Measurements from ENCODE around the gene KSR2. TPM values are rescaled to one million over a fixed set of nuclear protein-coding genes. Genes with fewer than 3 reads are reported as not detected.

The KSR2 gene
- total RNA-seq, 1 donor from 2014 or later, result 2.0 TPM

GRCh38 chr12:117819160-117819559, 149.6 kb downstream of the KSR2 start:
- TF ChIP-seq CTCF (conservative IDR thresholded peaks at IDR 0.05), result no peak
- H3K9me3 Mint-ChIP-seq, result no peaks in the 10 kb centered on the region
- no peak for DNase-seq (ENCODE audit: extremely low spot score, unreplicated experiment)
- H3K4me1 Mint-ChIP-seq (ENCODE audit: unreplicated experiment), result peaks cover 5% of the 10 kb centered on the region
- H3K36me3 Mint-ChIP-seq, result no peaks in the 10 kb centered on the region
- H3K27me3 Mint-ChIP-seq, result peaks cover 10% of the 10 kb centered on the region
- no peak overlapping the region for H3K4me3 Mint-ChIP-seq
- H3K27ac Mint-ChIP-seq, result no peak overlapping the region

DNA sequence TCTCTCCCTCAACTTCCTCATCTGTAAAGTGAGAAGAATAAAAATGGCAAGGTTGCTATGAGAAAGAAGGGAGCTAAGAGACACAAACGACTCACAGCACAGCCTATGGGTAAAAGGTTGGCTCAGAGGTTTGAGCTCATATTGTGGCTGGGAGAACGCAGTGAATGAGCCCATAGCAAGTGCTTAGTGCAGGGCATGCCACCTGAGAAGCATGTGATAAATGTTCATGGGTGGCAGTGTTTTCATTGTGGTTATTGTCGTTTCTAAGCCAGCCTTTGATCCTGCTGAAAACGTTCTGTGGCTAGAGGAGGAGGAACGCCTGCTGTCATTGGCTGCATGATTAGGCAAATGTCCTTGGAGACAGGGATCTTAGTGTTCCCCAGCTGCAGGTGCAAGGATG, 150.4 kb downstream of the KSR2 start:
- H3K4me1 Mint-ChIP-seq (ENCODE audit: unreplicated experiment), result peaks cover 5% of the 10 kb centered on the region
- no peaks in the 10 kb centered on the region for H3K36me3 Mint-ChIP-seq
- H3K9me3 Mint-ChIP-seq, result no peaks in the 10 kb centered on the region
- no peak for DNase-seq (ENCODE audit: extremely low spot score, unreplicated experiment)
- peaks cover 8% of the 10 kb centered on the region for H3K27me3 Mint-ChIP-seq
- no peak for TF ChIP-seq CTCF (conservative IDR thresholded peaks at IDR 0.05)
- no peak overlapping the region for H3K27ac Mint-ChIP-seq
- H3K4me3 Mint-ChIP-seq, result no peak overlapping the region

- TF ChIP-seq CTCF (conservative IDR thresholded peaks at IDR 0.05), result no peak
- Mint-ChIP-seq H3K4me1 (ENCODE audit: unreplicated experiment) (no peaks in the 10 kb centered on the region), H3K4me3 (no peak overlapping the region), H3K36me3 (no peaks in the 10 kb centered on the region), H3K27ac (no peak overlapping the region), H3K9me3 (no peaks in the 10 kb centered on the region), H3K27me3 (peaks cover 8% of the 10 kb centered on the region)
- no peak for DNase-seq (ENCODE audit: extremely low spot score, unreplicated experiment)
Measured at GRCh38 chr12:117809509-117809908, 159.3 kb downstream of the KSR2 start.

GRCh38 chr12:117807946-117808345, 160.8 kb downstream of the KSR2 start:
- Mint-ChIP-seq H3K27ac (no peak overlapping the region), H3K4me3 (no peak overlapping the region), H3K4me1 (ENCODE audit: unreplicated experiment) (peaks cover 3% of the 10 kb centered on the region), H3K9me3 (peaks cover 3% of the 10 kb centered on the region), H3K27me3 (peaks cover 10% of the 10 kb centered on the region), H3K36me3 (peaks cover 3% of the 10 kb centered on the region)
- no peak for TF ChIP-seq CTCF (conservative IDR thresholded peaks at IDR 0.05)
- no peak for DNase-seq (ENCODE audit: extremely low spot score, unreplicated experiment)

DNA sequence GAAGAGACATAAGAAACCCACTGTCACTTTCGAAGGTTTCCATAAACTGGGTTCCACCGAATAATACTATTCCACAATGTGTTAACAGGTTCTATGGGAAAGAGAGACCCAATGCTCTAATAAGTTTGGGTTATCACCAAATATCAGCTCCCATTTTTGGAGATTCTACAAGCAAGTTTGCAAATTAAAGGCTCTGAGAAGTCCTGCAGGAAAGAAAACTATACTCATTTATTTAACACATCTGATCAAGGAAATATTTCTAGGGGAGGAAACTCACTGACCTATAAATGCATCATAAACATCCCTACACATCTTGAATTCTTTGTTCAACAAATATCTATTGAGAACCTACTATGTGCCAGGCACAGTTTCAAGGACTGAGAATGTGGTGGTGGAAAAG, 161.4 kb downstream of the KSR2 start:
- Mint-ChIP-seq H3K36me3 (peaks cover 4% of the 10 kb centered on the region), H3K4me3 (no peak overlapping the region), H3K9me3 (peaks cover 4% of the 10 kb centered on the region), H3K4me1 (ENCODE audit: unreplicated experiment) (peaks cover 5% of the 10 kb centered on the region), H3K27ac (no peak overlapping the region), H3K27me3 (peaks cover 12% of the 10 kb centered on the region)
- no peak for TF ChIP-seq CTCF (conservative IDR thresholded peaks at IDR 0.05)
- no peak for DNase-seq (ENCODE audit: extremely low spot score, unreplicated experiment)

DNA sequence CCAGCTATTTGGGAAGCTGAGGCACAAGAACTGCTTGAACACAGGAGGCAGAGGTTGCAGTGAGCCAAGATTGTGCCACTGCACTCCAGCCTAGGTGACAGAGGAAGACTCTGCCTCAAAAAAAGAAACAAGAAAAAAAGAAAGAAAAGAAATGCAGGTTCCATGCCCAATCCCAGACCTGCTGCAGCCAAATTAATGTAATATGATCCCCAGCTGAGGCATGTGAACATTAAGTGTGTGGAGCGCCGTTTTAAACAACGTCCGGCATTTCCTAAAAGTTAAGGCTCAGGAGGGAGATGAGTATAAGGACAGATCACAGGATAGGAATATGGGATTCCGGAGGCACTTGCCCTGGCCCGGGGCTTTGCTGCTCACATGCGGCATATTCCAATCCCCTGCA, 162.9 kb downstream of the KSR2 start:
- peaks cover 5% of the 10 kb centered on the region for H3K4me1 Mint-ChIP-seq (ENCODE audit: unreplicated experiment)
- no peak for DNase-seq (ENCODE audit: extremely low spot score, unreplicated experiment)
- no peak overlapping the region for H3K4me3 Mint-ChIP-seq
- H3K27ac Mint-ChIP-seq, result no peak overlapping the region
- peaks cover 12% of the 10 kb centered on the region for H3K27me3 Mint-ChIP-seq
- peaks cover 4% of the 10 kb centered on the region for H3K36me3 Mint-ChIP-seq
- peaks cover 4% of the 10 kb centered on the region for H3K9me3 Mint-ChIP-seq
- no peak for TF ChIP-seq CTCF (conservative IDR thresholded peaks at IDR 0.05)

Data from type B pancreatic cell (in vitro differentiated cells).